OCI-M2 (cell line): Measurements from ENCODE around the gene NBPF6.
"Not testable (repeated sequence)": the region's sequence is repeated elsewhere in the genome, so short reads cannot be mapped to it uniquely, and the experiment has no call there.

Experiments used
- DNase-seq: peaks from one replicate; lab custom pipeline; 2025; ENCODE audit not compliant: unreplicated experiment; lab: John Stamatoyannopoulos, UW

The NBPF6 gene

GRCh38 chr1:108450043-108450442 lies at the start of gene NBPF6:
NBPF6 (plus strand) TSS chr1:108450343; CDS start chr1:108450602, 259 bp downstream.
- not testable (repeated sequence) for DNase-seq

- DNase-seq = not testable (repeated sequence)
Measured at GRCh38 chr1:108411098-108411833, 38.9 kb upstream of the NBPF6 start.

GRCh38 chr1:108420129-108420528 lies 30.0 kb upstream of the NBPF6 start:
- DNase-seq = not testable (repeated sequence)

GRCh38 chr1:108421061-108421916 lies 28.9 kb upstream of the NBPF6 start:
- DNase-seq = not testable (repeated sequence)

GRCh38 chr1:108426877-108427276 lies 23.3 kb upstream of the NBPF6 start:
- not testable (repeated sequence) for DNase-seq

GRCh38 chr1:108432002-108432401 lies 18.1 kb upstream of the NBPF6 start:
- DNase-seq = not testable (repeated sequence)

GRCh38 chr1:108433404-108433803 lies 16.7 kb upstream of the NBPF6 start:
- DNase-seq = not testable (repeated sequence)

- DNase-seq = not testable (repeated sequence)
Measured at GRCh38 chr1:108438536-108438935, 11.6 kb upstream of the NBPF6 start.

GRCh38 chr1:108454521-108454920 lies 4.4 kb downstream of the NBPF6 start:
- not testable (repeated sequence) for DNase-seq

GRCh38 chr1:108458661-108459060 lies 8.5 kb downstream of the NBPF6 start:
- DNase-seq = not testable (repeated sequence)

- DNase-seq = not testable (repeated sequence)
Measured at GRCh38 chr1:108461758-108462157, 11.6 kb downstream of the NBPF6 start.

- not testable (repeated sequence) for DNase-seq
Measured at GRCh38 chr1:108463962-108464361, 13.8 kb downstream of the NBPF6 start.

GRCh38 chr1:108466166-108466565 lies 16.0 kb downstream of the NBPF6 start:
- not testable (repeated sequence) for DNase-seq

- DNase-seq = not testable (repeated sequence)
Measured at GRCh38 chr1:108467155-108467554, 17.0 kb downstream of the NBPF6 start.

- not testable (repeated sequence) for DNase-seq
Measured at GRCh38 chr1:108470750-108471149, 20.6 kb downstream of the NBPF6 start.

- DNase-seq = not testable (repeated sequence)
Measured at GRCh38 chr1:108474516-108474915, 24.4 kb downstream of the NBPF6 start.

- no peak for DNase-seq
Measured at GRCh38 chr1:108478429-108479015, 28.4 kb downstream of the NBPF6 start.

- no peak for DNase-seq
Measured at GRCh38 chr1:108482708-108483107, 32.6 kb downstream of the NBPF6 start.

GRCh38 chr1:108485990-108486389 lies 35.8 kb downstream of the NBPF6 start:
- not testable (repeated sequence) for DNase-seq

- not testable (repeated sequence) for DNase-seq
Measured at GRCh38 chr1:108486707-108487106, 36.6 kb downstream of the NBPF6 start.

GRCh38 chr1:108495008-108495407 lies 44.9 kb downstream of the NBPF6 start:
- DNase-seq = not testable (repeated sequence)
